ENCODE data around the gene IFI30. TPM values are rescaled to one million over a fixed set of nuclear protein-coding genes. Genes with fewer than 3 reads are reported as not detected.
"Not testable (repeated sequence)": the region's sequence is repeated elsewhere in the genome, so short reads cannot be mapped to it uniquely, and the experiment has no call there.

Gene IFI30
- total and polyA plus RNA-seq, 3 experiments from 2014 or later = 10.9 to 34.5 (median 33.3) TPM

- peak in 3 of 5 donors; percentile 17 to 31 (median 18) for DNase-seq
- Mint-ChIP-seq H3K27ac (peak overlapping the region in 7 of 8 donors; percentile 71 to 95 (median 86)), H3K4me3 (peak overlapping the region; percentile 82 to 94 (median 87)), H3K27me3 (no peaks in the 10 kb centered on the region), H3K4me1 (peaks cover 29 to 33% (median 30%) of the 10 kb centered on the region in 3 donors), H3K9me3 (no peaks in the 10 kb centered on the region), H3K36me3 (peaks cover 0 to 21% (median 0%) of the 10 kb centered on the region in 3 donors)
- Histone ChIP-seq H3K27me3 (ENCODE audit: insufficient read depth, low read length, poor library complexity, severe bottlenecking) (no peaks in the 10 kb centered on the region), H3K27ac (ENCODE audit: low read depth, low read length) (peak overlapping the region; percentile 72), H3K9me3 (ENCODE audit: low read length) (no peaks in the 10 kb centered on the region), H3K4me3 (ENCODE audit: low read length) (peak overlapping the region; percentile 94), H3K4me1 (ENCODE audit: insufficient read depth, low read length) (peaks cover 21% of the 10 kb centered on the region), H3K36me3 (ENCODE audit: insufficient read depth, low read length) (no peaks in the 10 kb centered on the region)
- POLR2A ChIA-PET = no interaction called here
- CTCF ChIA-PET = no interaction called here
These were observed 20.0 kb upstream of the IFI30 start for GRCh38 chr19:18153556-18154134.

- Histone ChIP-seq H3K4me1 (ENCODE audit: insufficient read depth, low read length) (peaks cover 21% of the 10 kb centered on the region), H3K4me3 (ENCODE audit: low read length) (no peak overlapping the region), H3K9me3 (ENCODE audit: low read length) (no peaks in the 10 kb centered on the region), H3K27me3 (ENCODE audit: insufficient read depth, low read length, poor library complexity, severe bottlenecking) (no peaks in the 10 kb centered on the region), H3K27ac (ENCODE audit: low read depth, low read length) (no peak overlapping the region), H3K36me3 (ENCODE audit: insufficient read depth, low read length) (no peaks in the 10 kb centered on the region)
- H3K4me1 Mint-ChIP-seq = peaks cover 27 to 32% (median 30%) of the 10 kb centered on the region in 3 donors
- no peaks in the 10 kb centered on the region for H3K9me3 Mint-ChIP-seq
- POLR2A ChIA-PET = interaction anchor here (0.6 to 0.7 kb wide), 2 partner anchors 11 to 123 kb away, joined by 3 to 4 read pairs; no protein-coding TSS in a partner anchor
- no peak for DNase-seq
- H3K27me3 Mint-ChIP-seq = no peaks in the 10 kb centered on the region
- CTCF ChIA-PET = interaction anchor here (0.6 to 1.6 kb wide), 2 partner anchors 13 to 43 kb away, joined by 3 to 4 read pairs; no protein-coding TSS in a partner anchor
- H3K4me3 Mint-ChIP-seq = peak overlapping the region in 5 of 7 donors; percentile 41 to 92 (median 77)
- peaks cover 0 to 16% (median 0%) of the 10 kb centered on the region in 3 donors for H3K36me3 Mint-ChIP-seq
- peak overlapping the region in 1 of 8 donors; percentile 86 for H3K27ac Mint-ChIP-seq
These were observed 18.2 kb upstream of the IFI30 start for GRCh38 chr19:18155095-18156087.

GRCh38 chr19:18156268-18156667 is 17.3 kb upstream of the IFI30 start:
- H3K4me1 Mint-ChIP-seq = peaks cover 28 to 35% (median 34%) of the 10 kb centered on the region in 3 donors
- H3K9me3 Mint-ChIP-seq = no peaks in the 10 kb centered on the region
- peaks cover 24% of the 10 kb centered on the region for H3K4me1 ChIP-seq (ENCODE audit: insufficient read depth, low read length)
- H3K36me3 ChIP-seq (ENCODE audit: insufficient read depth, low read length) = no peaks in the 10 kb centered on the region
- ChIA-PET POLR2A (no interaction called here), CTCF (interaction anchor here (1.6 kb wide), 1 partner anchor 43 kb away, joined by 4 read pairs; no protein-coding TSS in a partner anchor)
- no peaks in the 10 kb centered on the region for H3K27me3 Mint-ChIP-seq
- H3K4me3 Mint-ChIP-seq = peak overlapping the region in 1 of 7 donors; percentile 60
- H3K9me3 ChIP-seq (ENCODE audit: low read length) = no peaks in the 10 kb centered on the region
- peaks cover 0 to 15% (median 0%) of the 10 kb centered on the region in 3 donors for H3K36me3 Mint-ChIP-seq
- H3K27me3 ChIP-seq (ENCODE audit: insufficient read depth, low read length, poor library complexity, severe bottlenecking) = no peaks in the 10 kb centered on the region
- no peak overlapping the region for H3K4me3 ChIP-seq (ENCODE audit: low read length)
- no peak overlapping the region for H3K27ac ChIP-seq (ENCODE audit: low read depth, low read length)
- H3K27ac Mint-ChIP-seq = peak overlapping the region in 4 of 8 donors; percentile 48 to 85 (median 62)
- DNase-seq = no peak

- H3K27me3 ChIP-seq (ENCODE audit: insufficient read depth, low read length, poor library complexity, severe bottlenecking) = no peaks in the 10 kb centered on the region
- Mint-ChIP-seq H3K4me1 (peaks cover 23 to 33% (median 27%) of the 10 kb centered on the region in 3 donors), H3K9me3 (no peaks in the 10 kb centered on the region), H3K27me3 (no peaks in the 10 kb centered on the region), H3K36me3 (peaks cover 0 to 15% (median 0%) of the 10 kb centered on the region in 3 donors), H3K27ac (peak overlapping the region in 1 of 8 donors; percentile 85), H3K4me3 (no peak overlapping the region)
- H3K9me3 ChIP-seq (ENCODE audit: low read length) = no peaks in the 10 kb centered on the region
- peaks cover 23% of the 10 kb centered on the region for H3K4me1 ChIP-seq (ENCODE audit: insufficient read depth, low read length)
- H3K36me3 ChIP-seq (ENCODE audit: insufficient read depth, low read length) = no peaks in the 10 kb centered on the region
- no peak for DNase-seq
- H3K27ac ChIP-seq (ENCODE audit: low read depth, low read length) = no peak overlapping the region
- CTCF ChIA-PET = interaction anchor here (1.6 kb wide), 1 partner anchor 44 kb away, joined by 4 read pairs; no protein-coding TSS in a partner anchor
- POLR2A ChIA-PET = no interaction called here
- H3K4me3 ChIP-seq (ENCODE audit: low read length) = no peak overlapping the region
These were observed 16.7 kb upstream of the IFI30 start for GRCh38 chr19:18156841-18157464.

GRCh38 chr19:18157465-18158063 is 16.0 kb upstream of the IFI30 start:
- H3K4me3 ChIP-seq (ENCODE audit: low read length) = no peak overlapping the region
- H3K27ac ChIP-seq (ENCODE audit: low read depth, low read length) = no peak overlapping the region
- H3K27ac Mint-ChIP-seq = no peak overlapping the region
- H3K4me3 Mint-ChIP-seq = no peak overlapping the region
- no peaks in the 10 kb centered on the region for H3K36me3 ChIP-seq (ENCODE audit: insufficient read depth, low read length)
- peaks cover 0 to 14% (median 0%) of the 10 kb centered on the region in 3 donors for H3K36me3 Mint-ChIP-seq
- CTCF ChIA-PET = interaction anchor here (0.7 to 0.9 kb wide), 2 partner anchors 23 to 44 kb away, joined by 3 read pairs; no protein-coding TSS in a partner anchor
- no peaks in the 10 kb centered on the region for H3K9me3 Mint-ChIP-seq
- DNase-seq = no peak
- peaks cover 20 to 29% (median 21%) of the 10 kb centered on the region in 3 donors for H3K4me1 Mint-ChIP-seq
- POLR2A ChIA-PET = interaction anchor here (0.6 kb wide), 1 partner anchor 9 kb away, joined by 8 read pairs; no protein-coding TSS in a partner anchor
- H3K4me1 ChIP-seq (ENCODE audit: insufficient read depth, low read length) = peaks cover 23% of the 10 kb centered on the region
- no peaks in the 10 kb centered on the region for H3K9me3 ChIP-seq (ENCODE audit: low read length)
- H3K27me3 ChIP-seq (ENCODE audit: insufficient read depth, low read length, poor library complexity, severe bottlenecking) = no peaks in the 10 kb centered on the region
- H3K27me3 Mint-ChIP-seq = no peaks in the 10 kb centered on the region

- Mint-ChIP-seq H3K36me3 (peaks cover 0 to 18% (median 0%) of the 10 kb centered on the region in 3 donors), H3K27ac (no peak overlapping the region)
These were observed 15.1 kb upstream of the IFI30 start for GRCh38 chr19:18158467-18158866.

GRCh38 chr19:18159059-18159616 is 14.5 kb upstream of the IFI30 start:
- Mint-ChIP-seq H3K36me3 (peaks cover 0 to 22% (median 0%) of the 10 kb centered on the region in 3 donors), H3K27ac (peak overlapping the region in 1 of 8 donors; percentile 42), H3K4me1 (peaks cover 15 to 25% (median 16%) of the 10 kb centered on the region in 3 donors)
- ChIA-PET POLR2A (interaction anchor here (0.6 kb wide), 1 partner anchor 300 kb away, joined by 7 read pairs; no protein-coding TSS in a partner anchor), CTCF (interaction anchor here (1.1 to 3.1 kb wide), 2 partner anchors 9 to 48 kb away, joined by 4 to 28 read pairs; no protein-coding TSS in a partner anchor)
- not testable (repeated sequence) for H3K4me3 ChIP-seq (ENCODE audit: low read length); DNase-seq; H3K9me3 ChIP-seq (ENCODE audit: low read length); H3K9me3 Mint-ChIP-seq; H3K27ac ChIP-seq (ENCODE audit: low read depth, low read length); H3K27me3 Mint-ChIP-seq; H3K36me3 ChIP-seq (ENCODE audit: insufficient read depth, low read length); H3K4me3 Mint-ChIP-seq; H3K27me3 ChIP-seq (ENCODE audit: insufficient read depth, low read length, poor library complexity, severe bottlenecking)
- peaks cover 18% of the 10 kb centered on the region for H3K4me1 ChIP-seq (ENCODE audit: insufficient read depth, low read length)

More at GRCh38 chr19:18158467-18158866, 15.1 kb upstream of the IFI30 start:
- no peaks in the 10 kb centered on the region for H3K27me3 ChIP-seq (ENCODE audit: insufficient read depth, low read length, poor library complexity, severe bottlenecking)
- H3K36me3 ChIP-seq (ENCODE audit: insufficient read depth, low read length) = peaks cover 8% of the 10 kb centered on the region
- H3K27ac ChIP-seq (ENCODE audit: low read depth, low read length) = no peak overlapping the region
- no peak overlapping the region for H3K4me3 ChIP-seq (ENCODE audit: low read length)
- no peaks in the 10 kb centered on the region for H3K27me3 Mint-ChIP-seq
- no peaks in the 10 kb centered on the region for H3K9me3 ChIP-seq (ENCODE audit: low read length)
- no peaks in the 10 kb centered on the region for H3K9me3 Mint-ChIP-seq
- DNase-seq = no peak
- H3K4me3 Mint-ChIP-seq = no peak overlapping the region
- CTCF ChIA-PET = interaction anchor here (0.9 kb wide), 1 partner anchor 45 kb away, joined by 3 read pairs; no protein-coding TSS in a partner anchor
- peaks cover 23% of the 10 kb centered on the region for H3K4me1 ChIP-seq (ENCODE audit: insufficient read depth, low read length)
- peaks cover 19 to 29% (median 20%) of the 10 kb centered on the region in 3 donors for H3K4me1 Mint-ChIP-seq
- POLR2A ChIA-PET = interaction anchor here (0.6 kb wide), 1 partner anchor 10 kb away, joined by 8 read pairs; no protein-coding TSS in a partner anchor

Measured in CD8-positive, alpha-beta memory T cell (primary cell).